GM12875 (cell line): ENCODE results near the gene RAD23A.

ENCODE experiments used
- H3K4me3 ChIP-seq: one replicate; pipeline ENCODE4 v1.5.1; 2011; ENCODE audit warnings: low read depth, low read length, control low read depth
- CTCF ChIP-seq: IDR thresholded peaks from 2 replicates; pipeline ENCODE4 v1.5.1; 2011; ENCODE audit warnings: low read depth, mild to moderate bottlenecking, control low read depth, inconsistent platforms, low read length, moderate library complexity, borderline replicate concordance; ENCODE audit not compliant: insufficient read depth

Gene RAD23A

GRCh38 chr19:12932392-12933286, 13.0 kb upstream of the RAD23A start:
- peak overlapping the region; percentile 90 for H3K4me3 ChIP-seq
- no peak for TF ChIP-seq CTCF

- TF ChIP-seq CTCF = no peak
- peak within 1 kb of the TSS; percentile 90 for H3K4me3 ChIP-seq
Observed at GRCh38 chr19:12933287-12934072, 12.2 kb upstream of the RAD23A start, which contains the start of gene FARSA. Gene FARSA (minus strand): TSS chr19:12933711. CDS start chr19:12933696, 15 bp downstream.

- H3K4me3 ChIP-seq = no peak overlapping the region
- TF ChIP-seq CTCF = no peak
Observed at GRCh38 chr19:12935071-12935470, 10.6 kb upstream of the RAD23A start.

- no peak overlapping the region for H3K4me3 ChIP-seq
- TF ChIP-seq CTCF = no peak
Observed at GRCh38 chr19:12936582-12936981, 9.1 kb upstream of the RAD23A start.

- TF ChIP-seq CTCF = no peak
- H3K4me3 ChIP-seq = peak overlapping the region; percentile 56
Observed at GRCh38 chr19:12937093-12937926, 8.4 kb upstream of the RAD23A start.

GRCh38 chr19:12937927-12938778, 7.5 kb upstream of the RAD23A start, which contains the start of gene CALR:
Gene CALR (plus strand): TSS chr19:12938609. CDS start chr19:12938680, 71 bp downstream.
- TF ChIP-seq CTCF = 0 out of 2 replicates have a peak, but pooled peaks have one; percentile 3
- peak within 1 kb of the TSS; percentile 97 for H3K4me3 ChIP-seq
